ENCODE results near the gene CERS1. TPM values are rescaled to one million over a fixed set of nuclear protein-coding genes. Genes with fewer than 3 reads are reported as not detected.

CERS1 gene, protein sequence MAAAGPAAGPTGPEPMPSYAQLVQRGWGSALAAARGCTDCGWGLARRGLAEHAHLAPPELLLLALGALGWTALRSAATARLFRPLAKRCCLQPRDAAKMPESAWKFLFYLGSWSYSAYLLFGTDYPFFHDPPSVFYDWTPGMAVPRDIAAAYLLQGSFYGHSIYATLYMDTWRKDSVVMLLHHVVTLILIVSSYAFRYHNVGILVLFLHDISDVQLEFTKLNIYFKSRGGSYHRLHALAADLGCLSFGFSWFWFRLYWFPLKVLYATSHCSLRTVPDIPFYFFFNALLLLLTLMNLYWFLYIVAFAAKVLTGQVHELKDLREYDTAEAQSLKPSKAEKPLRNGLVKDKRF
- 11.0 and 19.4 TPM in 2 replicates for polyA plus RNA-seq

DNA sequence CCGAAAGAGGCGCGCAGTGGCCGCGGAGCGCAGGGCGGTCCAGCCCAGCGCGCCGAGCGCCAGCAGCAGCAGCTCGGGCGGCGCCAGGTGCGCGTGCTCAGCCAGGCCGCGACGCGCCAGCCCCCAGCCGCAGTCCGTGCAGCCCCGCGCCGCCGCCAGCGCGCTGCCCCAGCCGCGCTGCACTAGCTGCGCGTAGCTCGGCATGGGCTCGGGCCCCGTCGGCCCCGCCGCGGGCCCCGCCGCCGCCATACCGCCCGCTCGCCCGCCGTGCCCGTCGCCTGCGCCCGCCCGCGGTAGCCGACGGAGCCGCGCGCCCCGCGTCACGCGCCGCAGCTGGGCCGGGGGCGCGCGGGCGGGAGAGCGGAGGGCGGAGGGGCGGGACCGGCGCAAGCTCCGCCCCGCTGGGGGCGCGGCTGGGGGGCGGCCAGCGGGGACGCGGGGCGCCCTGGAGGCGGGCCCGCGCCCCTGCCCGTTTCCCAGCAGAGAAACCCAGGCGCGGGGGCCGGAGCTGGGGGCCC lies at the start of gene CERS1:
Gene CERS1 (minus strand): TSS at position 335 of the 518 bp plus-strand sequence. CDS start 86 bp downstream, at position 249.

DNA sequence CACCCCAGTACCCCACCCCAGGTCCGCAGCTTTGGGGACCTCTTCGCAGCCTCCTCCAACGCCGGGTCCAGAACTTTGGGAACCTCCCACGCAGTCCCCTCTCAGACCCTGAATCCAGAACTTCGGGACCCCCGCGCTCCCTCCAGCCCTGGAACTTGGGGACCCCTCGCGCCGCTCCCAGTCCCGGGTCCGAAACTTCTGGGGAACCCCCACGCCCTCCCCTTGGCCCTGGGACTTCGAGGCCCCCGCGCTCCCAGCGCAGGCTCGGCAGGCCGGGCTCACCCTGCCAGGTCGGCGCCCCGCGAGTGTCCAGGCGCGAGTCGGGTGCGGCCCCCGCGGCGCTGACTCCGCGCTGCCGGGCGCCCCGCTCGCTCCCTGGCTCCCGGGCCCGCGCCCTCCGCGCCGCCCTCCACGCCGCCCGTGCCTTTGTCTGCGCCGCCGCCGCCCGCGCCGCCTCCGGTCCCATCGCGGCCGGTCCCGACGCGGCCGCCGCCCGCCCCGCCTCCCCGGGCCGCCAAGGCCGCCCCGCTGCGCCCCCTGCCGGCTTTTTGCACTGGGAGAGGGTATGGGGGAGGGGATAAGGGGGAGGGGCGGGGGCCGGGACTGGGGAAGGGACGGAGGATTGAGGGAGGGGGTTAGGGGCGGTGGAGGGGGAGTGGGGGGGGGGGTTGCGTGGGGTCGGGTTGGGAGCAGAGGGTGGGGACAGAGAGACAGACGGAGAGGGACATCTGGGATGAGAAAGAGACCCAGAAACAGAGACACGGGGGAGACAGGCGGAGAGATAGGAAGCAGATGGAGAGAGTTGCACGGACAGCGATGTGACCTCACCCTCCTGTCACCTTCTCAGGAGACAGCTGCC lies 45.0 kb upstream of the CERS1 start, which contains the start of gene HOMER3:
Gene HOMER3 (minus strand): TSS at position 449 of the 859 bp plus-strand sequence. CDS start 2,235 bp downstream, outside the sequence.

DNA sequence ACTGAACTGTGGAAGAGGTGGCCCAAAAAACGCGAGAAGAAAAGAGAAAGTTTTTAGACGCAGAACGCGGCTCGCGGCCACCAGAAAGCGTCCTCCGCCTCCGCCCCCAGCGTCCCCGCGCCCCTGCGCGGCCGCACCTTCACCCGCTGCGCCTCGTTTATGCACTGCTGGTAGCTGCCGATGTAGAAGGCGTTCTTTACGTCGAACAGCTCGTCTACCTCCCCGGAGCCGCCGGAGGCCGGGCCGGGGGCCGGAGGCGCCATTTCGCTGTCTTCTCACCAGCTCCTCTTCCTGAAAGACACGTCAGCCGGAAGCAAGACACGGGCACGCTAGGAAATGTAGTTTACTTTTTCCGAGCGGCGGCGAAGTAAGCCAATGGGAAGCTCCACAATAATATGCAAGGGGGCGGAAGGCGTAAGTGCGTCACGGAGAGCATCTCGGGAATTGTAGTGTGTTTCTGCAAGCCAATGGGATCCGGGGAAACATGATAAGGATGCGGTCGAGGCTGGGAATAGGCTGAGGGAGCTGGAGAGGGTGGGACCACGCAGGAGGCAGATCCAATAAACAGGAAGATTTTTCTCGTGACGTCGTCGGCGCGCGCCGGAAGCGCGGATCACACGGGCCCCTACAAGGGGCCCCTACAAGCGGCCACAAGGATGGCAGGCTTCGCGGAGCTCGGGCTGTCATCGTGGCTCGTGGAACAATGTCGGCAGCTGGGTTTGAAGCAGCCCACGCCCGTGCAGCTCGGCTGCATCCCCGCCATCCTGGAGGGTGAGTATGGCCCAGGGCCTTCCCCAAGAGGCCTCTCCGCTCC lies 23.3 kb upstream of the CERS1 start, which contains the start of the genes COPE and DDX49:
Gene COPE (minus strand): TSS at position 302 of the 814 bp plus-strand sequence. CDS start 39 bp downstream, at position 263.
Gene DDX49 (plus strand): TSS at position 630 of the 814 bp plus-strand sequence. CDS start 27 bp downstream, at position 657.

DNA sequence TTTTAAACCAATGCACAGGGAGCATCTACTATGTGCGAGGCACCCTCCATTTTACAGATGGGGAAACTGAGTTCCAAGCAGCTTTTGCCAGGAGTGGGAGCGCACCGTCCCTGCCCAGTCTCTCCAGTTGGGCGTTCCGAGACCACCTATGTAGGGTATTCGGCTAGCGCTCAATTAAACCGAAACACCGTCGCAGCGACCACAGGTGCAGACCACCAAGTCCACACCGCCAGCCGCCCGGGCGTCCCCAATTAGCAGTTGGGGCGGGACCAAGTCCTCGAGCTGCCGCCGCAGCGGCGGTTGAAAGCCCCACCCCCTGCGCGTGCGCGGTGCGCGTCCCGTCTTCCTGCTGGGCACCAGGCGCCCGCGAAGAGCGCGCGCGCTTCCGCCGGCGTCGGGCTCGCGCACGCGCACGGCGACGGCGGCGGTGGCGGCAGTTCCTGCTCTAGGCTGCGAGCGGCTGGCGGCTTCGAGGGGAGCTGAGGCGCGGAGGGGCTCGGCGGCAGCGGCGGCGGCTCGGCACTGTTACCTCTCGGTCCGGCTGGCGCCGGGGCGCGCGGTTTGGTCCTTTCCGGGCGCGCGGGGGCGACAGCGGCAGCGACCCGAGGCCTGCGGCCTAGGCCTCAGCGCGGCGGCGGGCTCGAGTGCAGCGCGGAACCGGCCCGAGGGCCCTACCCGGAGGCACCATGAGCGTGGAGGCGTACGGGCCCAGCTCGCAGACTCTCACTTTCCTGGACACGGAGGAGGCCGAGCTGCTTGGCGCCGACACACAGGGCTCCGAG lies 64.2 kb downstream of the CERS1 start, which contains the start of gene UPF1:
Gene UPF1 (plus strand): TSS at position 436 of the 782 bp plus-strand sequence. CDS start 251 bp downstream, at position 687.

Other genes starting within 250 kb of the CERS1 start
- 0.47 and 1.2 TPM in 2 replicates for gene CRTC1, start 212.5 kb downstream of the CERS1 start, polyA plus RNA-seq
- not detected in 2 replicates for gene COMP, start 104.9 kb downstream of the CERS1 start, polyA plus RNA-seq
- 3.3 and 4.1 TPM in 2 replicates for gene UPF1, start 64.2 kb downstream of the CERS1 start, polyA plus RNA-seq
- gene COPE, start 23.2 kb upstream of the CERS1 start, polyA plus RNA-seq, result 20.6 and 21.7 TPM in 2 replicates
- 3.4 and 5.6 TPM in 2 replicates for gene DDX49, start 23.6 kb upstream of the CERS1 start, polyA plus RNA-seq
- gene HOMER3, start 45.1 kb upstream of the CERS1 start, polyA plus RNA-seq, result 6.3 and 23.4 TPM in 2 replicates
- 74.2 and 85.9 TPM in 2 replicates for gene SUGP2, start 137.4 kb upstream of the CERS1 start, polyA plus RNA-seq
- 2.4 and 3.1 TPM in 2 replicates for gene ARMC6, start 137.4 kb upstream of the CERS1 start, polyA plus RNA-seq
- gene SLC25A42, start 167.8 kb upstream of the CERS1 start, polyA plus RNA-seq, result 1.2 and 2.7 TPM in 2 replicates
- 2.4 and 4.6 TPM in 2 replicates for gene TMEM161A, start 242.3 kb upstream of the CERS1 start, polyA plus RNA-seq